GM18517 (cell line): ENCODE measurements around the gene UBE2H.
"Not testable (repeated sequence)": the region's sequence is repeated elsewhere in the genome, so short reads cannot be mapped to it uniquely, and the experiment has no call there.

ENCODE experiments used
- ATAC-seq: cut with Tn5 transposase; IDR thresholded peaks from one replicate; pipeline ENCODE4 v1.9.1; 2021; ENCODE audit warnings: mild to moderate bottlenecking, moderate library complexity; ENCODE audit not compliant: unreplicated experiment

UBE2H gene

GRCh38 chr7:129826895-129827294 lies 125.9 kb downstream of the UBE2H start:
- not testable (repeated sequence) for ATAC-seq

- peak; percentile 59 for ATAC-seq
Observed at GRCh38 chr7:129825209-129825970, 127.4 kb downstream of the UBE2H start.

- peak; percentile 31 for ATAC-seq
Observed at GRCh38 chr7:129824291-129825208, 128.2 kb downstream of the UBE2H start.

- ATAC-seq: not testable (repeated sequence)
Observed at GRCh38 chr7:129823143-129823542, 129.6 kb downstream of the UBE2H start.

GRCh38 chr7:129821476-129821875 lies 131.3 kb downstream of the UBE2H start:
- ATAC-seq: no peak

GRCh38 chr7:129816742-129817141 lies 136.0 kb downstream of the UBE2H start:
- ATAC-seq: no peak

GRCh38 chr7:129807863-129808262 lies 144.9 kb downstream of the UBE2H start:
- ATAC-seq: no peak

GRCh38 chr7:129804890-129805719 lies 147.7 kb downstream of the UBE2H start:
- ATAC-seq: no peak

- no peak for ATAC-seq
Observed at GRCh38 chr7:129804111-129804889, 148.5 kb downstream of the UBE2H start.

GRCh38 chr7:129803546-129804081 lies 149.1 kb downstream of the UBE2H start:
- ATAC-seq: no peak

GRCh38 chr7:129801882-129802281 lies 150.9 kb downstream of the UBE2H start:
- ATAC-seq: no peak

GRCh38 chr7:129800901-129801300 lies 151.9 kb downstream of the UBE2H start:
- no peak for ATAC-seq

GRCh38 chr7:129799350-129799955 lies 153.3 kb downstream of the UBE2H start:
- ATAC-seq: no peak

GRCh38 chr7:129798616-129799349 lies 154.0 kb downstream of the UBE2H start:
- ATAC-seq: no peak

- ATAC-seq: no peak
Observed at GRCh38 chr7:129797214-129797789, 155.5 kb downstream of the UBE2H start.

GRCh38 chr7:129796186-129796775 lies 156.5 kb downstream of the UBE2H start:
- no peak for ATAC-seq

GRCh38 chr7:129794461-129794860 lies 158.3 kb downstream of the UBE2H start:
- ATAC-seq: not testable (repeated sequence)
